Colonic mucosa (tissue), 4 donors: Measurements from ENCODE around the gene CCDC13. TPM values are rescaled to one million over a fixed set of nuclear protein-coding genes. Genes with fewer than 3 reads are reported as not detected.

ENCODE experiments used
- DNase-seq: peaks from one replicate; pipeline ENCODE4 v3.0.0-alpha.2; 2020
- H3K27ac ChIP-seq: fragments of 200-600 bp; one replicate; pipeline ENCODE4 v1.8.0; 2021
- H3K27me3 ChIP-seq: fragments of 200-600 bp; one replicate; pipeline ENCODE4 v1.8.0; 2021
- H3K36me3 ChIP-seq: fragments of 200-600 bp; one replicate; pipeline ENCODE4 v1.8.0; 2021
- H3K4me1 ChIP-seq: fragments of 200-600 bp; one replicate; pipeline ENCODE4 v1.8.0; 2021; ENCODE audit warnings: mild to moderate bottlenecking
- H3K4me3 ChIP-seq: fragments of 200-600 bp; one replicate; pipeline ENCODE4 v1.8.0; 2021
- H3K9ac ChIP-seq, 2 donors: one replicate each; pipeline ENCODE4 v1.7.0; 2013; ENCODE audit warnings: control low read depth in 2 of 2, low read depth in 2 of 2, low read length in 2 of 2
- H3K9me3 ChIP-seq: fragments of 200-600 bp; one replicate; pipeline ENCODE4 v1.8.0; 2021
- intact Hi-C: fragments of 100-400 bp; cut with DNase I; formaldehyde crosslinking; loops from one replicate; pipeline ENCODE4 v1.14.1; 2022
- total RNA-seq, 2 donors: library from RNA; stranded (reverse); fragmentation: NEBNext Ultra II Directional in 1 of 2; extraction: Animal tissue kit (Norgen Biotek cat#: 25700) in 1 of 2; gene quantifications; one replicate each; pipeline ENCODE4 v1.2.1, GENCODE V29; 2021
- TF ChIP-seq, protein P1 (sequence below): fragments of 200-600 bp; IDR thresholded peaks from one replicate; pipeline ENCODE4 v1.8.0; 2022; ENCODE audit warnings: antibody characterized with exemption, mild to moderate bottlenecking
- donor health status: healthy.
- donor health status: DM: no; HTN: no; CAD: no.
- donor health status: DM: no; HTN: no; CAD: no.

Gene CCDC13, protein sequence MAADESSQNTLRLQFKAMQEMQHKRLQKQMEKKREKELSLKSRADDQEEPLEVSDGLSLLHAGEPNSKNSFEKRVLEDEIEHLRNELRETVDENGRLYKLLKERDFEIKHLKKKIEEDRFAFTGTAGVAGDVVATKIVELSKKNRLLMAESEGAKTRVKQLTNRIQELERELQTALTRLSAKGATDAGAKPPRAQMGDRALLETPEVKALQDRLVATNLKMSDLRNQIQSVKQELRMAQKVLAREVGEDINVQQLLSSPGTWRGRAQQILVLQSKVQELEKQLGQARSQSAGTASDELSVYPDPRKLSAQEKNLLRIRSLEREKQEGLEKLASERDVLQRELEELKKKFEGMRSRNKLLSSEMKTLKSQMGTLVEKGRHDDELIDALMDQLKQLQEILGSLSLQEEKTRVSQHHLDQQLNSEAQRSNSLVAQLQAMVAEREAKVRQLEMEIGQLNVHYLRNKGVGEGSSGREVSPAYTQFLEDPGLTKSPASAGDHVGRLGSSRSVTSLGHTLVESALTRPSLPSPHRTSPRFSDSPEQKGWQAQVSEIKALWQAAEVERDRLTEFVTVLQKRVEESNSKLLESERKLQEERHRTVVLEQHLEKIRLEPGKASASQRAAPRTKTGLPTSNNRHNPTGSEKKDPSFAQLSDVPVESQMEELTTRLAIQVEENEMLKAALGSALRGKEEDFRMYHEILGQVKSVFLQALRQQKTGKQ
- total RNA-seq = 1 to 10 TPM in 1 of 2 donors, under 1 TPM in 1; 0.93 to 5.3 TPM

DNA sequence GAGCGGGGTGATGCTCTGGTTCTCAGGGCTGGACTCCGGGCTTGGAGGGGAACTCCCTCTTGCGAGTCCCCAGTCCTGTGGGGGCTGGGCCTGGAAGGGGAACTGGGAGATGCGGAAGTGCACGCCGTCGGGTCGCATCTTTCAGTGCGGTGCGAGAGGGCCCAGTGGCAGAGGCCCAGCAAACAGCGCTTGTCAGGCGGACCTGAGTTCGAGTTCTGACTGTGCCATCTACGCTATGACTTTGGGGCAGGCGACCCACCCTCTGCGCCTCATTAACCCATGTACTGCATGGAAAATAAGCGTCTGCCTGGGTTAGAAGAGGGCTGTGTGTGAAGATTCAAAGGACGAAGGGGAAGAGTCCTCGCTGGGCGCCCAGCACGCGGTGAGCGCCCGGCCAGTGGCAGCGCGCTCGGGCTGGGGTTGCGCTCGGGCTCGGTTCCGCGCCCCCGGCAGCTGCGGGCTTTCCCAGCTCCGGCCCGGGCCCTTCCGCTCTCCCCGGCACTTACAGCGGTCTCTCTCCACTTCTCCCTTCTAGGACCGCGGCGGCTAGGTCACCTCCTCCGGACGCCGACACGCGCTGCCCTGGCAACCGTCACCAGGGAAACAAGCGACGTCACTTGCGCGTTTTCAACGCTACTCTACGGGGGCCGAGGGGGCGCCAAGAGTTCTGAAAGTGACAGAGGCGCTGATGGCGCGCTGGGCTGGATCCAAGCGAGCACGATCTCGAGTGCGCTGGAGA lies at the start of gene CCDC13:
TSS of gene CCDC13 (minus strand) at position 584 of the 739 bp plus-strand sequence. CDS start 14,908 bp downstream, outside the sequence.
- Histone ChIP-seq H3K9me3 (no peaks in the 10 kb centered on the region), H3K9ac (peak within 1 kb of the TSS; percentile 6 to 46), H3K4me1 (no peaks in the 10 kb centered on the region), H3K27me3 (no peaks in the 10 kb centered on the region), H3K4me3 (peak within 1 kb of the TSS; percentile 44), H3K36me3 (no peaks in the 10 kb centered on the region), H3K27ac (peak within 1 kb of the TSS; percentile 49)
- intact Hi-C loops = no loop called here
- TF ChIP-seq, protein P1, sequence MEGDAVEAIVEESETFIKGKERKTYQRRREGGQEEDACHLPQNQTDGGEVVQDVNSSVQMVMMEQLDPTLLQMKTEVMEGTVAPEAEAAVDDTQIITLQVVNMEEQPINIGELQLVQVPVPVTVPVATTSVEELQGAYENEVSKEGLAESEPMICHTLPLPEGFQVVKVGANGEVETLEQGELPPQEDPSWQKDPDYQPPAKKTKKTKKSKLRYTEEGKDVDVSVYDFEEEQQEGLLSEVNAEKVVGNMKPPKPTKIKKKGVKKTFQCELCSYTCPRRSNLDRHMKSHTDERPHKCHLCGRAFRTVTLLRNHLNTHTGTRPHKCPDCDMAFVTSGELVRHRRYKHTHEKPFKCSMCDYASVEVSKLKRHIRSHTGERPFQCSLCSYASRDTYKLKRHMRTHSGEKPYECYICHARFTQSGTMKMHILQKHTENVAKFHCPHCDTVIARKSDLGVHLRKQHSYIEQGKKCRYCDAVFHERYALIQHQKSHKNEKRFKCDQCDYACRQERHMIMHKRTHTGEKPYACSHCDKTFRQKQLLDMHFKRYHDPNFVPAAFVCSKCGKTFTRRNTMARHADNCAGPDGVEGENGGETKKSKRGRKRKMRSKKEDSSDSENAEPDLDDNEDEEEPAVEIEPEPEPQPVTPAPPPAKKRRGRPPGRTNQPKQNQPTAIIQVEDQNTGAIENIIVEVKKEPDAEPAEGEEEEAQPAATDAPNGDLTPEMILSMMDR = no peak
- peak; percentile 92 for DNase-seq

DNA sequence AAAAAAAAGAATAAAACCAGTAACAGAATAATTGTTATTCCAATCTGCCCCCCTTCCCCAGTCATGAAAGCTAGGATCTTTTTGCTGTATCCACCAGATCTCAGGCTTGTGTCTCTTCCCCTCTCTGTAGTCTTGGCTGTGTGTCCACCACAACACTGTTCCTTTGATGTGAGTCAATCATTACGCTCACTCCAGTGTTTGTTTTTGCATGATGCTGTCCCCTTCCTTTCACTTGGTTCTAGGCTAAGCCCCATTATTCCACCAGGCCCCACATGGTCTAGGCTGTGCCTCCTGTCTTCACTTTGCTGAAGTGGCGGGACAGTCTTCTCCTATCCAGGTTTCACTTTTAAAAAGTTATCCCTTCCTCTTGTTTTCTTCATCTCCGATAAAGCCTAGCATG lies 49.8 kb upstream of the CCDC13 start:
- Histone ChIP-seq H3K9ac (no peak overlapping the region), H3K4me1 (peaks cover 4% of the 10 kb centered on the region), H3K27ac (no peak overlapping the region)

DNA sequence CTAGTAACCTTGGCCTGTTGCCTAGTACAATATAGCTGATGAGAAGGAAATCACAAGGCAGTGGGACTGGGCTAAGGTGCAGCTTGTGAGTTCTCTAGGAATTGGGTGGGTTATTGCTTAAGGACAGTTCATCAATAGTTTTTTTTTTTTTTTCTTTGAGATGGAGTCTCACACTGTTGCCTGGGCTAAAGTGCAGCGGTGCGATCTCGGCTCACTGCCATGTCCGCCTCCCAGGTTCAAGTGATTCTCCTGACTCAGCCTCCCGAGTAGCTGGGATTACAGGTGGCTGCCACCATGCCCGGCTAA lies 47.6 kb upstream of the CCDC13 start:
- H3K36me3 ChIP-seq = no peaks in the 10 kb centered on the region
- DNase-seq = no peak
- TF ChIP-seq, protein P1 = no peak
- peak overlapping the region; percentile 68 for H3K27ac ChIP-seq
- no peak overlapping the region for H3K9ac ChIP-seq
- no peak overlapping the region for H3K4me3 ChIP-seq
- no peaks in the 10 kb centered on the region for H3K9me3 ChIP-seq
- peaks cover 4% of the 10 kb centered on the region for H3K4me1 ChIP-seq
- no peaks in the 10 kb centered on the region for H3K27me3 ChIP-seq
- intact Hi-C loops = no loop called here

More for the DNA sequence above, 49.8 kb upstream of the CCDC13 start:
- H3K4me3 ChIP-seq = no peak overlapping the region
- intact Hi-C loops = no loop called here
- peak; percentile 13 for DNase-seq
- TF ChIP-seq, protein P1 = no peak
- no peaks in the 10 kb centered on the region for H3K27me3 ChIP-seq
- H3K9me3 ChIP-seq = no peaks in the 10 kb centered on the region
- H3K36me3 ChIP-seq = no peaks in the 10 kb centered on the region

DNA sequence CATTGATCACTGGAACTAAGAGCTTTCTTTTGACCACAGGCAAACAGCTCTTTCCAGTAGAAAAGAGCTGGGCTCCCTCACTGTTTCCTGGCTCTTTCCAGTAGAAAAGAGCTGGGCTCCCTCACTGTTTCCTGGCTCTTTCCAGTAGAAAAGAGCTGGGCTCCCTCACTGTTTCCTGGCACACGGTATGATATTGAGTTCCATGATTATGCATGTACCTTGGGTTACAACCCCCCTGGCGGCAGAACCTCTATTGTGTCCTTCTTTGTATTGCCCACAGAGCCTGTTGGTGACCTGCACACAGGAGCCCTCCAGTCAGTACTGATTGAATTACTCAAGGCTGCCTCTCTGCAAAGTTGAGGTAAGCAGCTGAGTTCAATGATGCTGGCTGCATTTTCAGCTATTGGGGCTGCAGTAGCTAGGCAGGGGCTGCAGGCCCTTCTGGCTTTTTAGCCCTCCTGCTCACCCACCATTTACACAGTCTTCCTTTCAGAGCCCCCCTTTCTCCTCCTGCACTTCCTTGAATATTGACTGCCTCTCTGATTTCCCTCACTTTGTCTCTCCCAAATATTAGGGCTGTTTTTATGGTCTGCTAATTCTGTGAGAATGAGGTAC lies 46.4 kb upstream of the CCDC13 start:
- H3K36me3 ChIP-seq = no peaks in the 10 kb centered on the region
- TF ChIP-seq, protein P1 = no peak
- peak overlapping the region; percentile 68 for H3K27ac ChIP-seq
- H3K9me3 ChIP-seq = no peaks in the 10 kb centered on the region
- no peak overlapping the region for H3K4me3 ChIP-seq
- peak overlapping the region; percentile 28 to 35 for H3K9ac ChIP-seq
- peak; percentile 63 for DNase-seq
- H3K27me3 ChIP-seq = no peaks in the 10 kb centered on the region
- intact Hi-C loops = no loop called here
- H3K4me1 ChIP-seq = peaks cover 4% of the 10 kb centered on the region

DNA sequence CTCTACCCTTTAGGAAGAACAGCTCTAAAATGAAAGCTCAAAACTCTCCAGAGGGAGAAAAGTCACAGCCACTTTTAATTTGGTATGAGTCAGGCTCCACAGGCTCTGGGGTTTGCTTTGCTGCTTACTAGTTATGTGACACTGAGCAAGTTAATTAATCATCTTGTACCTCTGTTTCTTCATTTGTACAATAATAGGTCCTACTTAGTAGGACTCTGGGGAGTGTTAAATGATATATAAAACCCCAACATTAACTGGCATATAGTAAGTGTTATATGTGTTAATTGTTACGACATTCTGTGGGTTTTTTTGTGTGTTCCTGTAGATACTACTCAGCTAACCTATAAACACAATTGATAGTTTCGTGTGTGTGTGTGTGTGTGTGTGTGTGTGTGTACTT lies 42.8 kb upstream of the CCDC13 start:
- intact Hi-C loops = no loop called here
- Histone ChIP-seq H3K27ac (no peak overlapping the region), H3K9ac (no peak overlapping the region), H3K36me3 (no peaks in the 10 kb centered on the region), H3K27me3 (no peaks in the 10 kb centered on the region), H3K4me3 (no peak overlapping the region), H3K4me1 (peaks cover 4% of the 10 kb centered on the region), H3K9me3 (no peaks in the 10 kb centered on the region)
- no peak for DNase-seq
- TF ChIP-seq, protein P1 = no peak
